A673 (cell line): ENCODE results near the gene ANKHD1.

Experiments used
- EZH2 ChIP-seq: fragments of 200-600 bp; sonication (generic); IDR thresholded peaks from 2 replicates; pipeline ENCODE4 v1.6.1; 2017; ENCODE audit warnings: borderline replicate concordance, low read depth, mild to moderate bottlenecking, mixed read lengths, antibody characterized with exemption, low read length; ENCODE audit not compliant: poor library complexity, severe bottlenecking
- TF ChIP-seq, protein P1 (sequence below): fragments of 300-800, 200-600 bp; sonication (generic); conservative IDR thresholded peaks from 2 replicates; pipeline ENCODE4 v1.5.1; 2017; ENCODE audit warnings: low read depth, mild to moderate bottlenecking, antibody characterized with exemption, low read length, moderate library complexity, mixed read lengths

- TF ChIP-seq EZH2, result no peak
- TF ChIP-seq, protein P1, sequence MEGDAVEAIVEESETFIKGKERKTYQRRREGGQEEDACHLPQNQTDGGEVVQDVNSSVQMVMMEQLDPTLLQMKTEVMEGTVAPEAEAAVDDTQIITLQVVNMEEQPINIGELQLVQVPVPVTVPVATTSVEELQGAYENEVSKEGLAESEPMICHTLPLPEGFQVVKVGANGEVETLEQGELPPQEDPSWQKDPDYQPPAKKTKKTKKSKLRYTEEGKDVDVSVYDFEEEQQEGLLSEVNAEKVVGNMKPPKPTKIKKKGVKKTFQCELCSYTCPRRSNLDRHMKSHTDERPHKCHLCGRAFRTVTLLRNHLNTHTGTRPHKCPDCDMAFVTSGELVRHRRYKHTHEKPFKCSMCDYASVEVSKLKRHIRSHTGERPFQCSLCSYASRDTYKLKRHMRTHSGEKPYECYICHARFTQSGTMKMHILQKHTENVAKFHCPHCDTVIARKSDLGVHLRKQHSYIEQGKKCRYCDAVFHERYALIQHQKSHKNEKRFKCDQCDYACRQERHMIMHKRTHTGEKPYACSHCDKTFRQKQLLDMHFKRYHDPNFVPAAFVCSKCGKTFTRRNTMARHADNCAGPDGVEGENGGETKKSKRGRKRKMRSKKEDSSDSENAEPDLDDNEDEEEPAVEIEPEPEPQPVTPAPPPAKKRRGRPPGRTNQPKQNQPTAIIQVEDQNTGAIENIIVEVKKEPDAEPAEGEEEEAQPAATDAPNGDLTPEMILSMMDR, result no peak
Measured at GRCh38 chr5:140563596-140563995, 162.0 kb downstream of the ANKHD1 start.
